DND-41 (cell line): ENCODE data around the gene CDH10.

Experiments
- ATAC-seq: fragments of 200-7000 bp; cut with Tn5 transposase; 3 replicates; pipeline ENCODE4 v1.9.1; 2021; ENCODE audit warnings: low read depth; ENCODE audit not compliant: insufficient read depth
- DNase-seq: peaks from one replicate; pipeline ENCODE4 v3.0.0-alpha.2; 2020
- H2AFZ ChIP-seq: 2 replicates; pipeline ENCODE4 v1.6.0; 2012; ENCODE audit warnings: low read depth, low read length
- H3K27ac ChIP-seq: 2 replicates; pipeline ENCODE4 v1.5.1; 2012; ENCODE audit warnings: low read length, inconsistent platforms
- H3K27me3 ChIP-seq: fragments of 200-600 bp; sonication (generic); 2 replicates; pipeline ENCODE4 v1.6.0; 2012; ENCODE audit warnings: low read length, mild to moderate bottlenecking, inconsistent platforms; ENCODE audit not compliant: insufficient read depth, poor library complexity
- H3K36me3 ChIP-seq: 2 replicates; pipeline ENCODE4 v1.5.1; 2012; ENCODE audit warnings: low read length, inconsistent platforms; ENCODE audit not compliant: insufficient read depth
- H3K4me1 ChIP-seq: 2 replicates; pipeline ENCODE4 v1.5.1; 2012; ENCODE audit warnings: mild to moderate bottlenecking, low read length; ENCODE audit not compliant: insufficient read depth
- H3K4me2 ChIP-seq: 2 replicates; pipeline ENCODE4 v1.6.0; 2012; ENCODE audit warnings: mild to moderate bottlenecking, moderate library complexity, low read length, inconsistent platforms; ENCODE audit not compliant: insufficient read depth
- H3K4me3 ChIP-seq, 2 experiments: fragments of 200-600 bp in 1 of 2; shearing (Covaris generic) in 1 of 2; 2 replicates each; pipeline ENCODE4 v1.5.1; 2012 to 2016; ENCODE audit warnings: inconsistent platforms in 2 of 2, low read length in 2 of 2, mild to moderate bottlenecking in 2 of 2, low read depth in 1 of 2, moderate library complexity in 1 of 2
- H3K79me2 ChIP-seq: 2 replicates; pipeline ENCODE4 v1.6.0; 2012; ENCODE audit warnings: low read length, inconsistent platforms; ENCODE audit not compliant: insufficient read depth
- H3K9ac ChIP-seq: 2 replicates; pipeline ENCODE4 v1.6.0; 2012; ENCODE audit warnings: low read depth, mild to moderate bottlenecking, inconsistent platforms, low read length, moderate library complexity
- H3K9me3 ChIP-seq: 2 replicates; pipeline ENCODE4 v1.5.1; 2012; ENCODE audit warnings: low read length, moderate library complexity, mild to moderate bottlenecking, inconsistent platforms; ENCODE audit not compliant: insufficient read depth, severe bottlenecking
- H4K20me1 ChIP-seq: 2 replicates; pipeline ENCODE4 v1.6.0; 2012; ENCODE audit warnings: low read length; ENCODE audit not compliant: insufficient read depth
- CTCF ChIP-seq: IDR thresholded peaks from 2 replicates; pipeline ENCODE4 v1.5.1; 2012; ENCODE audit warnings: borderline replicate concordance, low read length, moderate library complexity, mild to moderate bottlenecking; ENCODE audit not compliant: poor library complexity, severe bottlenecking; ENCODE audit errors: extremely low read depth
- EZH2 ChIP-seq: IDR thresholded peaks from 3 replicates; pipeline ENCODE4 v1.6.1; 2012; ENCODE audit warnings: borderline replicate concordance, low read depth, mild to moderate bottlenecking, moderate library complexity, low read length, inconsistent platforms; ENCODE audit not compliant: severe bottlenecking

The CDH10 gene

GRCh38 chr5:24475101-24475500 is 169.7 kb downstream of the CDH10 start:
- no peaks in the 10 kb centered on the region for H3K4me1 ChIP-seq
- no peaks in the 10 kb centered on the region for H4K20me1 ChIP-seq
- no peak overlapping the region for H2AFZ ChIP-seq
- no peak for ATAC-seq
- no peak overlapping the region for H3K9ac ChIP-seq
- no peak overlapping the region for H3K27ac ChIP-seq
- H3K9me3 ChIP-seq = no peaks in the 10 kb centered on the region
- TF ChIP-seq CTCF (no peak), EZH2 (no peak)
- H3K4me2 ChIP-seq = no peak overlapping the region
- no peaks in the 10 kb centered on the region for H3K36me3 ChIP-seq
- no peak for DNase-seq
- H3K27me3 ChIP-seq = no peaks in the 10 kb centered on the region
- no peaks in the 10 kb centered on the region for H3K79me2 ChIP-seq
- H3K4me3 ChIP-seq = no peak overlapping the region

- H3K9me3 ChIP-seq = no peaks in the 10 kb centered on the region
- no peak for DNase-seq
Observed at GRCh38 chr5:24474685-24475084, 170.1 kb downstream of the CDH10 start.

GRCh38 chr5:24472518-24472917 is 172.3 kb downstream of the CDH10 start:
- H3K4me2 ChIP-seq = no peak overlapping the region
- no peaks in the 10 kb centered on the region for H4K20me1 ChIP-seq
- H3K36me3 ChIP-seq = no peaks in the 10 kb centered on the region
- DNase-seq (no peak), ATAC-seq (no peak)
- no peaks in the 10 kb centered on the region for H3K79me2 ChIP-seq
- TF ChIP-seq EZH2 = no peak
- no peak for TF ChIP-seq CTCF
- H3K9ac ChIP-seq = no peak overlapping the region
- no peak overlapping the region for H3K4me3 ChIP-seq
- H3K4me1 ChIP-seq = no peaks in the 10 kb centered on the region
- H3K9me3 ChIP-seq = no peaks in the 10 kb centered on the region
- no peaks in the 10 kb centered on the region for H3K27me3 ChIP-seq
- H2AFZ ChIP-seq = no peak overlapping the region
- no peak overlapping the region for H3K27ac ChIP-seq

More at GRCh38 chr5:24474685-24475084, 170.1 kb downstream of the CDH10 start:
- Histone ChIP-seq H3K27me3 (no peaks in the 10 kb centered on the region), H3K79me2 (no peaks in the 10 kb centered on the region), H3K9ac (no peak overlapping the region), H2AFZ (no peak overlapping the region), H3K4me3 (no peak overlapping the region), H4K20me1 (no peaks in the 10 kb centered on the region), H3K27ac (no peak overlapping the region), H3K4me1 (no peaks in the 10 kb centered on the region), H3K36me3 (no peaks in the 10 kb centered on the region), H3K4me2 (no peak overlapping the region)
- no peak for ATAC-seq
- no peak for TF ChIP-seq CTCF
- TF ChIP-seq EZH2 = no peak

- no peak overlapping the region for H3K4me3 ChIP-seq
- no peak for DNase-seq
- TF ChIP-seq CTCF (no peak), EZH2 (no peak)
- H3K9me3 ChIP-seq = no peaks in the 10 kb centered on the region
- no peaks in the 10 kb centered on the region for H3K79me2 ChIP-seq
- H3K4me1 ChIP-seq = no peaks in the 10 kb centered on the region
- H4K20me1 ChIP-seq = no peaks in the 10 kb centered on the region
- no peak overlapping the region for H3K9ac ChIP-seq
- no peak overlapping the region for H2AFZ ChIP-seq
- H3K36me3 ChIP-seq = no peaks in the 10 kb centered on the region
- no peak overlapping the region for H3K27ac ChIP-seq
- no peak for ATAC-seq
- no peak overlapping the region for H3K4me2 ChIP-seq
- H3K27me3 ChIP-seq = no peaks in the 10 kb centered on the region
Observed at GRCh38 chr5:24444414-24444813, 200.4 kb downstream of the CDH10 start.
